Hepatic stellate cell (primary cell): ENCODE data around the gene ASPSCR1.
"Not testable (repeated sequence)": the region's sequence is repeated elsewhere in the genome, so short reads cannot be mapped to it uniquely, and the experiment has no call there.

ENCODE experiments used
- DNase-seq: peaks from one replicate; pipeline ENCODE4 v3.0.0; 2011; ENCODE audit warnings: low spot score

ASPSCR1 gene

DNA sequence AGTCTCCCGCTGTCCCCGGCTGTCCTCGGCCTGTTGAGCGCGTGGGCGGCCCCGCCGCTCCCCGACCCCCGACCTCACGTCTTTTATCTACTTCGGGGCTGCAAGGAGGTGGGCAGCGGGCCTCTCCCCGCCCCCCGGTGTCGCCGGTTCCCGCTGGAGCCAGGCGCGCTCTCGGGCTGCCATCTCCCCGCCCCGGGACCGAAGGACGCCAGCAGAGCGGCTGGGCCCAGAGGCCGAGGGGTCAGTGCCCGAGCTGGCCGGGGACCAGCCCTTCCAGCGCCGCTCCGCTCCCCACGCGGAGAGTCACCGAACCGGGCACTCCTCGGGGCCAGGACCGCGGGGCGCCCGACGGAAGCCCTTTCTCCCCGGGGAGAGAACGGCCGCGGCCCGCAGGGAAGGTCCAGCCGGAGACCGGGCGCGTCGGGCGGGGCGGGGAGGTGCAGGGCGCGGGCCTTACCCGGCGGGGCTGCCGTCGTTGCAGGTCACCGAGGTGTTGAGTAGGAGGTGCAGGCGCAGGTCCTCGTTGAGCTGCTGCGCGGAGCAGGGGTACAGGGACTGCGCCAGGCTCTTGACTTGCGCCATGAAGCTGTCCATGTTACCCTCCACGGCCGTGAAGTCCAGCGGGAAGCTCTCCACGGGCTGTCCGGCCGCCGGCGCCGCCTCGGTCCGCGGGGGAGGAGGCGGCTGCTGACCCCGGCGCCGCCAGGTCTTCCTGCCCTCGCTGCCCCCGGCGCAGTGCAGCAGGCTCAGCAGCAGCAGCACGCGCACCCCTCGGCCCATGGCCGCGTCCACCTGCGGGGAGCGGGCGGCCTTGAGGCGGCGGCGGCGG is 17.1 kb upstream of the ASPSCR1 start:
- DNase-seq: no peak

DNA sequence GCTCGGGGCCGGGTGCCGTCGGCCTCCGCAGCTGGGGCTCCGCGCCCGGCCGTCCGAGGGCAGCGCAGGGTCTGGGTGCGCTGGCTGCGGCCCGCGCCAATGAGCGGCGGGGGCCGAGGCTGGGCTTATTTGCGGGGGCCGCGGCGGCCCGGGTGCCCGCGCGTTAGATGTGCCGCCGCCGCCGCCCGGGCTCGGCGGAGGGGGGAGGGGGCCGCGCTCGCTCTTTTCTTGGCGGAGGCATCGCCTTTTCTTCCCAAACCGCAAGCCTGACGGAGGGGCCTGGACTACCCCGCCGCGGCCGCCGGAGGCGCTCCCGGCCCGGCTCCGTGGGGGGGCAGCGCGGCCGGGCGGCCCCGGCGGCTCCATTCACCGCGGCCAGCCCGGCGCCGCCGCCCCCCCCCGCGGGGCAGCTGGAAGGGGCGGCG is 16.3 kb upstream of the ASPSCR1 start, which contains the start of gene NOTUM:
NOTUM (minus strand) TSS at position 101 of the 425 bp plus-strand sequence. CDS start 278 bp downstream, outside the sequence.
- peak; percentile 59 for DNase-seq

DNA sequence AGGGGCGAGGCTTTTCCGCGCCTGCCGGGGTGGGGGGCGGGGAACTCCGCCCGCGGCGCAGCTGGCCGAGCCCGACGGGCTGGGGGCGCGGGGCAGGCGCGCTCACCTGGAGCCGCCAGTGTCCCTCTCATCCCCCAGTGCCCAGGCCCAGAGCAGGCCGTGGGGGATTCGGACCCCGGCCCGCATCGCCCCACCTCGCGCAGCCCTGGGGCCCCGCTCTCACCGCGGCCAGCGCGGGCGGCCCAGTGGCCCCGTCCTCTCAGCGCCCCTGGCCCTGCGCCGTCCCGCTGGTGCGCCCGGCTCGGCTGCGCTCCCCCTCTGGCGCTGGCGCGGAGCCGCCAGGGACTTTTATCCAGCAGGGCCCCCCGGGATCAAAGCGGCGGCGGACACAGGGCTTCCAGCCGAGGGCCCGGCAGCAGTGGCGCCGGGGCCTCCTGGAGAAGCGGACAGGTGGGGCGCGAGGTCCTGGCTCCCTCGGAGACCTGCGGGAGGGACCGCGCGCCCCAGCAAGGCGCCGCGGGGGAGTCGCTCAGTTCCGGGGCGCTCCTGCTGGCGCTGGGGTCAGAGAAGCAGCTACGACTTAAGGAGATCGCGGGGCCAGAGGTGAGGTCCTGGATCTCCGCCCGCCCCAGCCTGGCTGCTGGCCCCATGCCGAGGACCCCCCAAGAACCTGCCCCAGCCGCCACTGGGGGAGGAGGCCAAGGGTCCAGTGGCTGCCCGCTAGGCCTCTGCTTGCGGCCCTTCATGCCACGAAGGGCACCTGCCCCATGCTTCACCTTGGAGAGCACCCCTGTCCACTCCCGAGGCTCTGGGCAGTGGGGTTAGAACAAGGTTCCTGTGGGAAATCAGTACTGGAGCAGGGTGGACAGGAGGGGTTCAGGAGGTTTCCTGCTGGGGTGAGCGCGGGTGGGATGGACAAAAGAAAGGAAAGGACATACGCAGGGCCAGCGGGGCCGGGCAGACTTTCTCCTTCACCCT is 15.6 kb upstream of the ASPSCR1 start:
- DNase-seq: no peak

DNA sequence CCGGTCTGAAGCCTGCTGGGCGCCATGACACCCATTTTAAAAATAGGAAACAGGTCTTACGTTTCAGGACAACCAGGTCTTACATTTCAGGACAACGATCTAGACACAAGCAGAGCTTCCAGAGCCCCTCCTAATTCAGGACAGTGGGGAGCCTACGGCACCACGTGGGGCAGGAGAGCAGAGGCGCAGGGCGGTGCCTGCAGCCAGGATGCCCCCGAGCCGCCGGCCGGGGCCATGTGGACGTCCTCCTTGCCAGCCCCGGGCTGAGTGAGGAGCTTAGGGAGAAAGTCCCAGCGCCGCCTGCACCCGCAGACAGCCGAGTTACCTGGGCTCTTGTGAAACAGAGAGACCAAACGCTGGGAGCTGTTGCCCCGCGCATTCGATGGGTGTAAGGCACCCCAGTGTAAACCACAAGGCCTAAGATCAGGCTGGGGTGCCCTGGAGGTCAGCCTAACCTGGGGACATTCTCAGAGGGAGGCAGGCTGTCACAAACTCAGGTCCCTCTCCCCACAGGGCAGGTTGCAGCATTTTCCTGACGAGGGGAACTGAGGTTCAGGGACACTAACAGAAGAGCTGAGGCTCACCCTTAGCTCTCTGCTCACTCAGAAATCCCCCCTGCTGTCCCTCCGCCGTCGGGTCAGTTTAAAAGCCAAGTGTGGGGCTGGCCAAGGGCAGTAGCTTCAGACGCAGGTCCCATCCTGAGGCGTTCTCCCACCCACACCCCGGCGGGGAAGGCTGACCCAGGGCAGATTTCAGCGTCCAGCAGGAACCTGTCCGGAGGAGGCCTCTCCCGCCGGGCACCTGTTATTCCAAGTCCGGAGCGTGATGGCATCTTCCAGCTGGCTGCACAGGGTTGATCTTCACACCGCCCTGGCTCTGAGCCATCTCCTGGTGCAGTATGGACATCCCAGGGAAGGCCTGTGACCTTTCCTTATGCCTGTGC is 14.7 kb upstream of the ASPSCR1 start:
- no peak for DNase-seq

DNA sequence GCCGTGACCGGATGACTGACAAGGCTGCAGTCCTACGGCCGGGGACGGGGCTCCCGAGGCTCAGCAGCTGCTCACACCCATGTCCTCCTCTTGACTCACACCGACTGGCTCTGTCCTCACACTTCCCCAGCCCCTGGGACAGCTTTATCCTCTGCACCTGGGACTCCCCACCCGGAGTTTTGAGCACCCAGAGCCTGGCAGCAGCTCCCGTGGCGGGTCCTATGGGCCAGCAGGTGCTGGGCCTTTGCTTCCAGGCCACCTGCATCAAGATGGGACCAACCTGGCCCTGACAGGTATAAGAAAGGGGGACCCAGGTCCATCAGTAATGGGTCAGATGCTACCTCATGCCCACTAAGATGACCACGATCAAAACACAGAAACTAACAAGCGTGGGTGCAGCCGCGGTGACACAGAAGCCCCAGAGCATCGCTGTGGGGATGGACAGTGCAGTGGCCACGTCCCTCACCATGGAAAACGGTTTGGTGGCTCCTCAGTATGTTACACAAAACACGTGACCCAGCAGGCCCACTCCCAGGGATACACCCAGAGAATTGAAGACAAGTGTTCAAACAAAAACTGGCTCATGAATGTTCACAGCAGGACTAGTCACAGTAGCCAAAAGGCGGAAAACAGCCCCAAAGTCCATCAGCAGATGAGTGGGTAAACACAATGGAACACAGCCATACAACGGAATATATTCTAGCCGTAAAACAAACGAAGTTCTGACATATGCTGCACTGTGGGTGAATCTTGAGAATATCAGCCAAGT is 13.2 kb upstream of the ASPSCR1 start:
- no peak for DNase-seq

DNA sequence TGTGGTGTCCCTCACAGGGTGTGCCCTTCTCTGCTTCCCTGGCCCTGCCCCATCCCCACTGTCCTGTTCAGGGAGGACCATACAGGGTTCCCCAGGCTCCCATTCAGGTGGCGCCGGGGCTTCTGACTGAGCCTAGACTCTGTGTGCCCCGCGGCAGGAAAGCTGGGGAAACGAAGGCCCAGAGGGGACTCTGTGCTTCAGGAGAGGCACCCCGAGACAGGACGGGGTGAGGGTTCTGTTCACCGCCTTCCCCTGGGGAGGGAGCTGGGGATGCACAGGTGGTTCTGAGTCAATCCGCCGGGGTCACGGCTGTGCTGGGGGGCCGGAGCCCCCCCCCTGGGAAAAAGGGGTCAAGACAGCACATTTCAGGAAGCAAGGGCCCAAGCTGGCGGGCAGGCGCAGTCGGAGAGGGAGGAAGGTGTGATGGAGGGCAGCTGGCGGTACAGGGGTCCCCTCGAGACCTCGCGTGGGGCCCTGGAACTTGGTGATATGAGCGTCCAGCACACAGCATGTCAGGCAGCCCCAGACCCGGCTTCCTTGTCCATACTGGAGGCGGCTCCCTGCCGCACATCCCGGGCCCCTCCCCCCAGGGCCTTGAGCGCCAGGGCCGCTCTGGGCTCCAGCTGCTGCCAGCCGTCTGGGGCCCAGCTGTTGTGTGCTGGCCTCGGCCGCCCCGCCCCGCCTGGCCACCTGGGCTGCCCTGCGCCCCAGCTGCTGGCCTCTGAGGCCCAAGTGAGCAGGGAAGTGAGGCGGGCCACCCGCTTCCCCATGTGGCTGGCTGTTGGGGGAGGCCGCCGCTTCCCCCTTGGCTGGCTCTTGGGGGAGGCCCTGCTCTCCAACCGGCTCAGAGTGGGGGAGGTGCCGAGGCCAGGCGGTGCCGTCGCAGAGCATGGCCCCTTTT is 10.8 kb upstream of the ASPSCR1 start:
- DNase-seq: no peak

DNA sequence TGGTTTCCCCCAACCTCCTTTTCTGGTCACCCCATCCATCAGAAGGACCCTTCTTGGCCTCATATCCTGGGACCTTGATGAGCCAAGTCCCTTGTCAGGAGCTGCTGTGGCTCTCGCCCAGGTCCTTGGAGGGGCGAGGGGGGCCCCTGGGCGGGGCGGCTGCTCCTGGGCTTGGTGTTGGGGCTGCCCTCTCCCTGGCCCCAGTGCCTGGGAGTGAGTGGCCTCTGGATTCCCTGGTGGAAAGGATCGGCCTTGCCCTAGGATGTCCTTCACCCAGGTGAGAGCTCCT is 10.2 kb upstream of the ASPSCR1 start:
- no peak for DNase-seq

DNA sequence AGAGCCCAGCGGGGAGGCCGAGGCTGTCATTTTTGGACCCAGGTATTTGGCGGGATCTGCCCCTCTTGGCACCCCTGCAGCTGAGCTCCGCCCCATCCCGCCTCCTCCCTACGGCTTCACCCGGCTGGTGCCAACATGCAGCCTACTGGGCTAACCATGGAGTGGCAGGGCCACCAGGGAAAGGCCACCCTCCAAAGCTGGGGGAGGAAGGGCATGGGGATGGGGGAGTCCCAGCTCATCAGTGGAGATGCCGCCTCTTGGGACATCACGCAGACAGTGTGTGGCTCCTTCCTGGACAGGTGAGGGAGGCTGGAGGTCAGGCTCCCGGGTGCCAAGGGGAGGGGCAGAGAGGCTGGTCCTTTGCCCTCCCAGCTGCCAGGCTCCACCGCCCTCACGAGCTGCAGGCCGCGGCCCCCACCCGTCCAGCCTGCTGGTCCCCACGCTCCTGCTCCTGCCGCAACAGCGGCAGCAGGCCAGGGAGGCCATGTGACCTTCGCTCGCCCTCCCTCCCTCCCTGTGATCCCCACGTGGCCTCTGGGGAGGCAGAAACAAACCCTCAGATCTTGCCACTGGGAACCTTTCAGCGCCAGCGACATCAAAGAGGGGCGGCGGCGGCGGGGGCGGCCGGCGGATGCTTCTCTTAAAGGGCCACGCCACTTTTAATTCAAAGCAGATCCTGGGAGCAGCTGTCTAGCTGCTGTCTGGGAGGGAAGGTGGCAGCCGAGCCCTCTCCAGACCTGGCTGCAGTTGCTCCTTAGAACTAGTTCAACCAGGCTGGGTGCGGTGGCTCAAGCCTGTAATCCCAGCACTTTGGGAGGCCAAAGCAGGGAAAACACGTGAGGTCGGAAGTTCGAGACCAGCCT is 9.7 kb upstream of the ASPSCR1 start:
- DNase-seq: peak; percentile 67

DNA sequence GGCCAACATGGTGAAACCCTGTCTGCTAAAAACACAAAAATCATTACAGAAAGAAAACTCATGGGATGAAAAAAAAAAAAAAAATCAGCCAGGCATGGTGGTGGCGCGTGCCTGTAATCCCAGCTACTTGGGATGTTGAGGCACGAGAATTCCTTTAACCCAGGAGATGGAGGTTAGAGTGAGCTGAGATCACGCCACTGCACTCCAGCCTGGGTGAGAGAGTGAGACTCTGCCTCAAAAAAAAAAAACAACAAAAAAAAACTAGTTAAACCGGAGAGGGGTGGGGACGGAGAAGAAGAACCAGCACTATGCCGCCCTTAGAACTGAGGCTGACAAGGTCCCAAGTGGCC is 9.1 kb upstream of the ASPSCR1 start:
- DNase-seq: no peak

DNA sequence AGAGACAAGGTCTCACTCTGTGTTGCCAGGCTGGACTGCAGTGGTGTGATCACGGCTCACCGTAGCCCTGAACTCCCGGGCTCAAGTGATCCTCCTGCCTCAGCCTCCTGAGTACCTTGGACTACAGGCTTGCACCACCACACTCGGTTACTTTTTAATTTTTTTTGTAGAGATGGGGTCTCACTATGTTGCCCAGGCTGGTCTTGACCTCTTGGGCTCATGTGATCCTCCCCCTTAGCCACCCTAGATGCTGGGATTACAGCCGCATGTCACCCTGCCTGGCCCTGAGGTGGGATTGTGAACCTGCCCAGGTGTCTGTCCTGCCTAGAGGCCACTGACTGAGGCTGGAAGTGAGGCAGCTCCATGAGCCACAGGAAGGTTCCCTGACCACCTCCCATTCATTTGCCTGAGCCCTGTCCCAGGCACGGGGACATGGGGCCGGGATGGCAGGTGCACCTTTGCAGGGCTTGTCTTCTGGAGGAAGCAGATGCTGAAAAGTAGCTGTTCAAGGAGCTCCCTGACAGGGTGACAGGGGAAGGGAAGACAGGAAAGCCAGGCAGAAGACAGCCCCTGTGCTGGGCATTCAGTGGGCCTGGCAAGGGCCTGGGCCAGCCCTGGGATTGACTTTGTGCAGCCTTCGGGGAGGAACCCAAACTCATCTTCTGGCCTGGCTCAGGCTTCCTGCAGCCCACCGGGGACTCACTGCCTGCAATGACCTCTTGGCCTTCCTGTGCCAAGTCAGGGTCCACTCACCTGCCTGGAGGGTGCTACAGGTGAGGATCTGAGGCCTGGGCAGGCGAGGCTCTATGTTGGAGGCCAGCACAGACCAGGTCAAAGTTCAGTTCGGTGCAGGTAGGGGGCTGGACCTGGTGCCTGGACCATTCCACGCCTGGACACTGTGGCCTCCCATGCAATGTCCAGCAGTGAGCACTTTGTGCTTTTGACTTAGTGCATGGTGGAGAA is 8.3 kb upstream of the ASPSCR1 start:
- DNase-seq: no peak

DNA sequence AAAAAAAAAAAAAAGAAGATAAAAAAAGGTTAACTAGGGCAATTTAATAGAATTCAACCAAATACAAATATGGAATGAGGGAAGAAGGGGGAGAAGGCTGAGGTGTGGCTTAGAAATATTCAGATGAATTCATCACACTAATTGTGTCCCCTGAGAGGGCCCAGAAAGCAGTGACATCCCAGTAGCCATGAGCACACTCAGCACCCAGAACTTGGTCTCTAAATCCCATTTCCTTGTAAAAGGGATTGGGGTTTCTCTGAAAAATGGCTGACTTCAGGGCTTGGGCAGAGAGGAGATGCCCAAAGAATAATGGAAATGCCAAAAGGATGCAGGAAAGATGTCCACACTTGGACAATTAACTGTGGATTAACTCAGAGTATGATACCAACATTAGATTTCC is 4.0 kb upstream of the ASPSCR1 start:
- no peak for DNase-seq

DNA sequence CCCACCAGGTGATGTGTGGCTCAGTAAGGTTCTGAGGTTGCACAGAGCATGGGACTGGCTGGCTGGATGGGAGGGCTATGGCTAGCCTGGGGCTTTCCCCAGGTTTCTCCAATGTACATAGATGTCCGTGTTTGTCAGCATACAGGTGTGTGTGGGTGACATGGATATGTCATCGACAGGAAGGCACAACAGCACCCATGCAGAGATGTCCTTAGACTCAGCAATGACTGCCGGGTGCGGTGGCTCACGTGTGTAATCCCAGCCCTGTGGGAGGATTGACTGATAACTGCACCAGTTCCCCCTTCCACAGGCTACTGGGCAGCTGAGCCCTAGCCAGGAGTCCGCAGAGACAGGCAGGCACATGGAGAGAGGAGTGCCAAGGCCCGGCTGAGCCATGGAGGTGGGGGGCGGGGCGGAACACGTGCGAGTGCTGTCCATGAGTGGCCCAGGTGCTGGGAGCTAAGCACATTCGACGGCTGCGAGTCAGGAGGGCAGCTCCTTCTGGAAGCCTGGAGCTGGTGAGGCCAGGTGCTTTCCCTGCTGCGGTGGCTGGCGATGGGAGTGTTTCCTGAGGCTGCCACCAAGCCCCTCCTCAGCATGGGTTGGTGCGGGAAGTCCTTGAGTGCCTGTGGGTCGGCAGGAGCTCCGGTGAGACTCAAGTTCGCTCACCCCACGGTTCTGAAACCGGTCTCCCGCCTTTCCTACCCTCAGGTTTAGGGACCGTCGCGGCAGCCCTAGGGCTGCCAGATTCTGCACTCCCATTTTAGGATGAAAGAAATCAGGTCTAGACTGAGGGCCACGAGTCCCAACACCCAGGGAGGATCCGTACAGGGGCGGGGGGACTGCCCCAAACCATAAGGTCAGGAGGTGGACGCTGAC is 858 bp upstream of the ASPSCR1 start:
- no peak for DNase-seq

DNA sequence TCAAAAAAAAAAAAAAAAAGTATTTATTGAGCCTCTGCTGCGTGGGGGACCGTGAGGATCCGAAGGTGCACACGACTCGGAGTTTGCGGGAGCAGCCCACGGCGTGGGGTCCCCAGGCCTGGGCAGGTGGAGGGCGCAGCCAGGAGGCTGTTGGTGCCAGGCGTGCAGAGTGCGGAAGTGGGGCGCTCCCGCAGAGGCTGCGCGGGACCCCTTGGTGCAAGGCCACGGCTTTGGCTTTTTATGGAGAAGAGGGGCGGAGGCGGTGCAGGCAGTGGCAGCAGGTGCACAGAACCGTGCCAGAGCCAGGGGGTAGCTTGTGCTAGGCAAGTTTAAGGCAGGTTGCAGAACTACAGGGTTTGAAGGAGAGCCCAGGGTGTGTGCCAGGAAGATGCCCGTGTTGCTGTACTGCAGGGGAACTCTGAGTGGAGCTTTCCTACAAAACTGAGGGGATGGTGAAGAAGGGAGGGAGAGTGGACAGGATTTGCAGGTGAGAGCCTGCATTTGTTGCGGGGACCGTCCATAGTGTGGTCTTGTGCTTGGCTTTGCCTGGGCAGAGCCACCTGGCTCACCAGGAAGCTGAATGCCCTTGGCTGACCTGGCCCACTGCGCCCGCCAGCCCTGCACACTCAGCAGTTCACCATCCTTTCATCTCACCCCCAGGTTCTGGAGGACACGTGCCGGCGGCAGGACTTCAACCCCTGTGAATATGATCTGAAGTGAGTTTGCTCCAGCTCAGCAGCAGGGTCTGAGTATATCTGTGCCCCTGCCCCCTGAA is 1.3 kb downstream of the ASPSCR1 start:
- DNase-seq: no peak

DNA sequence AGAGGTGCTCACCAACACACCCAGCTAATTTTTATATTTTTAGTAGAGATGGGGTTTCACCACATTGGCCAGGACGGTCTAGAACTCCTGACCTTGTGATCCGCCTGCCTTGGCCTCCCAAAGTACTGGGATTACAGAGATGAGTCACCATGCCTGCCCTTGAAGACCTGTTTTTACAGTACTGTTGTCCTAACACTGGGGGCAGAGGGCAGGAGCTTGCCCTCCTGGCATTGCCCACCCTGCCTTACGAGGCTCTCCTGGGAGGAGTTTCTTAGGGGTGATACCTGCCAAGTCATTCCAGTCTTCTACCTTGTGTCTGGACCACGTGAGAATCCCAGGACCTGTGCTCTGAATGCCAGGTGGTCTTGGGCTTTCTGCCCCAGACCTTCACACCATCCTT is 2.7 kb downstream of the ASPSCR1 start:
- DNase-seq: no peak

DNA sequence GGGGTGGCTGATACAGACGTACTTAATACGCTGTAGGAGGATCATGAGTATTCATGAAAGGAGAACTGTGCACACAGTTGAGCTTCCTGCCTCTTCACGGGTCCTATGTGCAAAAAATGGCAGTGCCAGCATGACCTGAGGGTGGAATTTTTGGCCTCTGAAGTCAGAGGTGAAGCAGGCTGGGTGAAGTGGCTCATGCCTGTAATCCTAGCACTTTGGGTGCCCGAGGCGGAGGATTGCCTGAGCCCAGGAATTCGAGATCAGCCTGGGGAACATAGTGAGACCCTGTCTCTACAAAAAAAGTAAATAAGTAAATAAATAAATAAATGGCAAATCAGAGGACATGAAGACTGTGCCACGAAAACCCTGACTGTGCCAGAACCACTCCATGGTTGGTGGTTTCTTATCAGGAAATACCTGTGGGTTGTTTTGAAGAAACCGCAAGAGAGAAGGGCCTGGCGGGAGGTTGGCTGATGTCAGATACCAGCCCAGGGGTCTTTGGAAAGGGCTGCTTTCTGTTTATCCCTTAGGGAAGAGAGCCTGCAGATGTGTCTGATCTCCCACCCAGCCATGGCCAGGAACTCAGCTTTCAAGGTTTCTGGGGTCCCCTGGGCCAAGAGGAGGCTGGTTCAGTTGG is 3.4 kb downstream of the ASPSCR1 start:
- DNase-seq: no peak

DNA sequence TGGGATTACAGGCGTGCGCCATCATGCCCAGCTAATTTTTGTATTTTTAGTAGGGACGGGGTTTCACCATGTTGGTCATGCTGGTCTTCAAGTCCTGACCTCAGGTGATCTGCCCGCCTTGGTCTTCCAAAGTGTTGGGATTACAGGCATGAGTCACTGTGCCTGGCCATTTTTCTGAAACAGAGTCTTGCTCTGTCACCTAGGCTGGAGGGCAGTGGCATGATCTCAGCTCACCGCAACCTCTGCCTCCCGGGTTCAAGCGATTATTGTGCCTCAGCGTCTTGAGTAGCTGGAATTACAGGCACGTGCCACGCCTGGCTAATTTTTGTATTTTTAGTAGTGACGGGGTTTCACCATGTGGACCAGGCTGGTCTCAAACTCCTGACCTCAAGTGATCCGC is 4.1 kb downstream of the ASPSCR1 start:
- DNase-seq: not testable (repeated sequence)
